Epidermal melanocyte (primary cell): ENCODE measurements around the gene IRF8.
"Not testable (repeated sequence)": the region's sequence is repeated elsewhere in the genome, so short reads cannot be mapped to it uniquely, and the experiment has no call there.

ENCODE experiments used
- DNase-seq: peaks from one replicate; pipeline ENCODE4 v3.0.0; 2011; ENCODE audit warnings: low spot score; ENCODE audit not compliant: insufficient read length

Gene IRF8

GRCh38 chr16:85867189-85867588, 31.8 kb upstream of the IRF8 start:
- DNase-seq, result no peak

DNA sequence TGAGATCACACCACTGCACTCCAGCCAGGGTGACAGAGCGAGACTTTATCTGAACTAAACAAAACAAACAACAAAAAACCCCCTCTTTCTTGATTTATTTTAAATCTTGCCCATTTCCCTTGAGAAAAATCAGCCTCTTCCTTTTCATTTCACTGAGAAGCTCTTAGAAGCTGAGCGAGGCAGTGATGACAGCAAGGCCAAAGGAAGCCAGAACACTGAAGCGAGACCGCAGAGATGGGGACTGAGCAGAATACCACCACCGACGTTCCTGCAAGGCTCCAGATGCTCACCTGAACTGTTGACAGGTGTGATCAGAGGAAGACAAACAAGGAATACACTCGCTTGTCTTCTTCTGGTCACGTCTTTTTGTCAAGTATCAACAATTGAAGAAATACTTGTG, 30.5 kb upstream of the IRF8 start:
- DNase-seq, result no peak

GRCh38 chr16:85869206-85869605, 29.8 kb upstream of the IRF8 start:
- no peak for DNase-seq

DNA sequence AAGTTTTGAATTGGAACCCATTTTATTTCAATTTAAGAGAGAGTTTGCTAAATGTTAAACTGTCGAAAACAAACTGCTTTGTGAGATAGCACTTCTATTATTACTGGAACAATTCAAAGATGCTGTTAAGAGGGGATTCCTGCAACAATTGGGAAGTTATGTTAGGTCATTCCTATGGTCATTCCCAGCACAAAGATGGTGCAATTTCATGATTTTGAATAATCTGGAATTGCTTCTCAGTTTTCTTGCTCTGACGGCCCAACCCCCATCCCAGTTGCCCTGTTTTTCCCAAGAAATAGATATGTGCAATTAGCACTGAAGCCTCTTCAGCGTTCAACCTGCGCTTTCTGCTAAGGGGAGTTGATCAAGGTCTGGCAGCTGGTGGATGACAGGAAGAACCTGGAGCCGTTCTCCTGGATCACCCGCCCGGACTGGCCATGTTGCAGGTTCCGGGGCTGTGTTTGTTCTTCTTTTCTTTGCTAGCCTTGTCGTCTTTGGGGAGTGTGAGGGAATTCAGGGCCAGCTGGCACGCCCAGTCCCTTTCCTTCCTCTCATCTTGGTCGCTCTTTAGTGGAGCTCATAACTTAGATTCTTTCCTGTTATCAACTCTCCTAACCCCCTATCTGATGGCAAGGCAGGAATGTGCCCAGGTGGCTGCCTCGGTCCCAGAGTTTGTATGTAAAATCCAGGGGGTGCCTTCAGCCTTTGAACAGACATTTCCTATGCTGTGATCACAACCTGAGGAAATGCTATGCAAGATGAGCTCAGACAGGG, 29.0 kb upstream of the IRF8 start:
- no peak for DNase-seq

DNA sequence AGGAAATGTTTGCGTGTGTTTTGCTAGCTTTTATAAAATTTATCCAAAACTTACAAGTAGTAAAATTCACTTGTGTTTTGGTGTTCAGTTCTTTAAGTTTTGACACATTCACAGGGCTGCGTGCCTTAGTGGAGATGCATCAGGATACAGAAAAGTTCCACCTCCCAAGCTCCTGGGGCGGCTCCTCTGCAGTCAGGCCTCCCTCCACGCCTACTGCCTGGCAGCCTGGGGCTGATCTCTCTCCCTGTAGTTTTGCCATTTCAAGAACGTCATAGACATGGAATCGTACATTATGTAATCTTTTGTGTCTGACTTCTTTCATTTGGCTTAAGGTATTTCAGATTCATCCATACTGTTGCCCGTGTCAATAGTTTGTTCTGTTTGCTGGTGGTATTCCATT, 27.2 kb upstream of the IRF8 start:
- DNase-seq, result no peak

GRCh38 chr16:85872734-85873133, 26.2 kb upstream of the IRF8 start:
- no peak for DNase-seq

- no peak for DNase-seq
Observed at GRCh38 chr16:85873153-85873552, 25.8 kb upstream of the IRF8 start.

DNA sequence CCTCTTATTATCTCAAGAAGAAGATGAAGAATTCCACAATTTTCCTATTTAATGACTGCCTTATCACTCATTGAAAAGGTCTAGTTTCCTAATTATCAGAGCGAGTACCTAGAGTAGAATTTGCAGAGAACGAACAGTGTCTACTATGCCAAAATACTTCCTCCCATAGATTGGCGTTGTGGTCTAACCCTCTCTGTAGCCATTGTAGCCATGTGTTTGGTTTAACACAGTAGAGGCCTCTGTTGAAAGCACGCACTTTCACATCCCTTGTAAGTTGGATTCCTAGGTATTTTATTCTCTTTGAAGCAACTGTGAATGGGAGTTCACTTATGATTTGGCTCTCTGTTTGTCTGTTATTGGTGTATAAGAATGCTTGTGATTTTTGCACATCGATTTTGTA, 24.9 kb upstream of the IRF8 start:
- DNase-seq, result not testable (repeated sequence)

DNA sequence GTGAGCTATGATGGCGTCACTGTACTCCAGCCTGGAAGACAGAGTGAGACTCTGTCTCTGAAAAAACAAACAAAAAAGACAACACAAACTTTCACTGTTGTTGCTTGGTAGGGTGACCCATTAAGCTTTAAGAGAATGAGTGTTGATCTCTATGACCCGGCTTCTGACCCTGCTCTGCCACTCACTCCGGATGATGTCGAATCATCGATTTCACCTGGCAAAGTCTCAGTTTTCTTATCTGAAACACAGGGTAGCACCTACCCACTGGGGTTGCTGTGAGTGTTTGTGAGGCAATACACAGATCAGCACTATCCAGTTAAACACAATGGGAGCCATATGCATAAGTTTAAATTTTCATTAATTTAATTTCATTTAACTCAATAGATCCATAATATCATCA, 20.6 kb upstream of the IRF8 start:
- no peak for DNase-seq

GRCh38 chr16:85878875-85879274, 20.1 kb upstream of the IRF8 start:
- DNase-seq, result peak; percentile 29

DNA sequence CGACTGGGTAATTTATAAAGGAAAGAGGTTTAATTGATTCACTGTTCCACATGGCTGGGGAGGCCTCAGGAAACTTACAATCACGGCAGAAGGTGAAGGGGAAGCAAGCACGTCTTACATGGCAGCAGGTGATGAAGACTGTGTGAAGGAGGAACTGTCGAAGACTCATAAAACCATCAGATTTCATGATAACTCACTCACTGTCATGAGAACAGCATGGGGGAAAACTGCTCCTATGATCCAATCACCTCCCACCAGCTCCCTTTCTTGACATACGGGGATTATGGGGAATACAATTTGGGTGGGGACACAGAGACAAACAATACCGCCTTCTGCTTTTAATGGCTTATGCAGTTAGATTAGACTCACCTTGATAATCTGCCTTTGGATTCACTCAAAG, 19.4 kb upstream of the IRF8 start:
- DNase-seq, result no peak

GRCh38 chr16:85879975-85880831, 18.8 kb upstream of the IRF8 start:
- DNase-seq, result no peak

GRCh38 chr16:85880861-85881260, 18.1 kb upstream of the IRF8 start:
- DNase-seq, result no peak

GRCh38 chr16:85881436-85881835, 17.5 kb upstream of the IRF8 start:
- DNase-seq, result no peak

- no peak for DNase-seq
Observed at GRCh38 chr16:85882181-85882810, 16.7 kb upstream of the IRF8 start.

GRCh38 chr16:85883813-85884212, 15.1 kb upstream of the IRF8 start:
- DNase-seq, result no peak

GRCh38 chr16:85884808-85885463, 14.0 kb upstream of the IRF8 start:
- DNase-seq, result no peak

DNA sequence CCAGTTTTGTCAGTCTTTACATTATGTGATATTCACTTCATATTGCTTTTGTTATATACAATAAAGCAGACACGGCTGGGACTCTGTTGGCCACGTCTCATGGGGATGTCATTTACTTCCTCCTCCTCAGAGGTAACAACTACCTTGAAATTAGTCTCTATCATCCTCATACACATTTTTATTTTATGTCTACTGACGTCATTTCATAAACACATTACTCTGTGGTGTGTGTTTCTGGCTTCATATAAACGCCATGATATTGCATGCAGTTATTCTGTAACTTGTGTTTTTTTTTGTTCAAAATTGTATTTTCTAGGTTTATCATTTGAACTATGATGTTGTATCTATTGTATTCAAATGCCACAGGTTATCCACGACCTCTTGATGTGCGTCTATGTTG, 13.4 kb upstream of the IRF8 start:
- no peak for DNase-seq

GRCh38 chr16:85888405-85889331, 10.3 kb upstream of the IRF8 start:
- no peak for DNase-seq

DNA sequence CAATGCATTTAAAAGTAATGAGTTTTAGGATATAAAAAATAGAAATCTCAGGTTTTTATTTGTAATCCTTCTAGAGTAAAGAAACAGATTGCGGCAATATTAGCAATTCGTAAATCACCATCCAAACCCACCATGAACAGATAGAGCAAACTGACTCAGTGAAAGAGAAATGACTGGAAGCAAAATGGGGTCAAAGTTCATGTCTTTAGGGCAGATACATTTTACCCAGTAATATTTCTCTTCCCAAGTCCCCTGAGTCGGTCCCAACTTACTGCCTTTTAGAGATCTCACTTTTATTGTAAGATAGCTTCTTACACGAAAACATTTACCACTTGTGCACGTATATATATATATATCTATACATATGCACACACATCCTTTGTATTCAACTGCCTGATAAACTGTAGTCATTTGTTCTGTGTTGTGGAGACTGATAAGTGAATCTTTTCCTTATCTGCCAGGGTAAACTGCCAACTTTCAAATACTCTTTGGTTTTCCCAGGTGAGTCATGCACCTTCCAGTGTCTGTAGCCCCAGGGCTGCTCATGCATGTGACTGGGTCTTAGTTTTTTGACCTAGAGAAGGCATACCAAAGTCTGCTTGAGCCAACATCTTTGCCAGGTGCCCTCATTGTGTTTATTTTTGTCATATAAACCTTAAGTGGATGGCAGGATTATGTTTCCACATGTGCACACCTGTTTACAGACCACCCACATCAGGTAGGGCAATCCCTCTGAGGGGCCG, 7.8 kb upstream of the IRF8 start:
- no peak for DNase-seq
